HG03025 (cell line): ENCODE data around the gene BCAS3.

Source experiments
- ATAC-seq: cut with Tn5 transposase; IDR thresholded peaks from one replicate; pipeline ENCODE4 v1.9.1; 2021; ENCODE audit warnings: mild to moderate bottlenecking, moderate library complexity; ENCODE audit not compliant: unreplicated experiment, low FRiP score

The BCAS3 gene

DNA sequence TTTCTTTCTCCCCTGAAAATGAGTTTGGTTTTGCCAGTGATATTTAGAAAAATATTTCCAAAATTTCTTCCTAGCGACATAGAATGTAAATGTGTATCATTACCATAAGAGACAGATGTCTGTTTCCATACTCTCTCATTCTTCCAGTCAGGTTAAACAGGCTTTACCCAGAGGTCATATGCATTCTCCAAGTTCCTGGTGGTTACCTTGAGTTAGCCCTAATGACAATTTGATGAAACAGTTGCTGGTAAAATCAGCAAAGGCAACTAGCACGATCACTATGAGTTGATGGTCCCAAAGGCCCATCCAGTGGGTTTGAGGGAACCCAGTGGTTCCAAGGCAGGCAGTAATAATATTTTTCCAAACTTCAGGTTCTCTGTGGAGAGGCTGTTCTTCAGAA lies 618.4 kb downstream of the BCAS3 start:
- no peak for ATAC-seq

DNA sequence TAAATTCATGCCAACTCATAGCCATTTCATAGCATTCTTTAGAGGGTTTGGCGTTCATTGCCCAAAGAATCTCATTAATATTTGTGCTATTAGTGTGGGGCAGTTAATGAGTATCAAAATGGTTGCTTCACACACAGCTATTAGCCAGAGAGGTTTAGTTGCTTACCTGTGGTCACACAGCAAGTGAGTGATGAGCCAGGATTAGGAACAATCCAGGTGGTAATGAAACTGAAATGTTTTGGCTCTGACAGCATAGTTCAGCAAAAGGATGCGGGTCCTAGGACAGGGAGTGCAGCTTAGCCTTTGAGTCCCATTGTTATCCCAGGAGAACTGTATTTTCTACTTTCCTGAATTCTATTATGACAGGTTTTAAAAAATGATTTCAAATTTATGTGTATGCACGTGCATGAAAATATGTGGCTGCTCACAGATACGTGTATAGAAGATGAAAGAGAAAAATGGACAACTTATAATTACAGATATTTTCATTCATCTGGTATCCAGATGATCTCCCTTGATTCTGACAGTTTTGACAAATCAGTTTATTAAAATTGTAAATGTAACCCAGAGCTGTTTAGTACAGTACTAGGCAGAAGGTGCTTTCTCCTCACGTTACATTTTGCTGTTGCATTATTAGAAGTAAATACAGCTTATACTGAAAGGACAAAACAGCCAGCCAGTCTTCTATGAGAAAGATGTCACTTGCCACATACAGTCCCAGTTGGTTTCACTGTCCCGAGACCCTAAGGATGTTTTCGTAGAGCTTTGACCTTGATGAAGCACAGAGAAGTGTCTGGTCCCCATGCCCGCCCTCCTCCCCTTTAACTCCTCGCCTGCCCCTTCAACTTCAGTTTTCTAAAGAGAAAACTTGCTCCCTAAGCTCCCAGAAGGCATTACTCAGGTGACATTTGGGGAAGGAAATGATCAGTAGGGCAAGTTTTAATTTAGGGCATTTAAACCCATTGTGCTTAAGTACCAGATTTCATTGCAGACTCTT lies 622.2 kb downstream of the BCAS3 start:
- ATAC-seq: no peak

DNA sequence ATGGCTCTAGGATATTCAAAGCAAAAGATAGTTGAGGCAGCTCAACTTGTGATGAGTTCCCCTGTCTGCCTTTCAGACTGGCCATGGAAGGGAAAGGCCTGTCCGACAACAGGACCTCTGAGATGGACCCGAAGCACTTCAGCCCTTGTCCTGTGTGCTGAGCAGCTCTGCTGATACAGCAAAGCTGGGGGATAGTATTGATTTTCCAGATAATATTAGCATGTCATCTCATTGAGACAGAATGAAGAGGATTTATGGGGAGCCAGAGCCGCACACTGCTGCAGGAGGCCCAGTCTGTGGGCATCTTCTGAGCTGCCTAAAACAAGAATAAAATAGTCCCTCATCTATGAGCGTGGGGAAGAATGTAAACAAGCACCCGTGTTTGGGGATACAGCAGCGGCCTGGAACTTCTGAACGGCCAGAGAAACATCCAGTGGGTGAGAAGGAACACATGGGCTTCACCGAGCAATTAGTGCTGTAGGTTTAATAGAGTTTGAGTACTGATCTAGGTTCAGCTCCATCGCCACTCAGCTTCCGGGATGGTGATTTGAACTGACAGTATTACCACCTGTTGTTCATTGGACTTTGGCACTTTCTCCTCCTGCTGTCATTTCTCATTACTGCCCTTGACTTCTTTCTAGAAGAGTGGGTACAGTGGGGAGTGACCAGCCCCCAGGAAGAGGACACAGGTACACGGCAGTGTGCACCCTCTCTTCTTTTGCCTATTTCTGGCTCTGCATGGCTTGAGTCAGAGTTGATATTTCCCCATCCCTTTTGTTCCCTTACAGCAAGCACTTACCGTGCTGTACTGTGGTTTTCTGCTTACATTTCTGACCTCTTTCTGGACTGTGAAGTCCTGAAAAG lies 625.5 kb downstream of the BCAS3 start:
- no peak for ATAC-seq

DNA sequence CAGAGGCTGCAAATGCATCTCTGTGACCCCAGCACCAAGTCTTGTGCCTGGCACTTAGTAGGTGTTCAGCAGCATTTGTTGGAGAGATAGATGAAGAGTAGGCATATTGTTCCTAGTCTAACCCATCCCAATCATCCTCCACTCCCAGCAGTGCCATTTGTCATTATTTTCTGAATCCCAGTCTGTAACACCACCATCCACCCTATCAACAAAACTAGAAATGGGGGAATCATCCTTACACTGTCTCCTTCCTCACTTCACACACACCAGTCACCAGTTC lies 626.1 kb downstream of the BCAS3 start:
- ATAC-seq: no peak

DNA sequence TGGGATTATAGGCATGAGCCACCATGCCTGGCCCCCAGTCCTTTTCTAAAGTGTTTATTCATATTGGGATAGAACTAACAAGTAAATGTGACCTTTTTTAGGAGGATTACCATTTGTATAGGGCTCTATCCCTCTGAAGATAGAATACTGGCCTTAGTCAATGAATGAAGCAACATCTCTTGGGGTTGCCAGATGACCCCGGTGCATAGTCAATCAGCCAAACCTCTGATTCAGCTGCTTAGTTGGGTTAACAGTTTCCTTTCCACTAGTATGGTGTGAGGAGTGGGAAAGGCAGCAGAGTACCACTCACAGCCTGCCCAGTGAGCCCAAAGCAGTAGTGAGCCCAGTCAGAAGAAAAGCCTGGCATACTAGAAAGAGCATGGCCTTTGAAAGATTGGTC lies 627.4 kb downstream of the BCAS3 start:
- ATAC-seq: no peak

DNA sequence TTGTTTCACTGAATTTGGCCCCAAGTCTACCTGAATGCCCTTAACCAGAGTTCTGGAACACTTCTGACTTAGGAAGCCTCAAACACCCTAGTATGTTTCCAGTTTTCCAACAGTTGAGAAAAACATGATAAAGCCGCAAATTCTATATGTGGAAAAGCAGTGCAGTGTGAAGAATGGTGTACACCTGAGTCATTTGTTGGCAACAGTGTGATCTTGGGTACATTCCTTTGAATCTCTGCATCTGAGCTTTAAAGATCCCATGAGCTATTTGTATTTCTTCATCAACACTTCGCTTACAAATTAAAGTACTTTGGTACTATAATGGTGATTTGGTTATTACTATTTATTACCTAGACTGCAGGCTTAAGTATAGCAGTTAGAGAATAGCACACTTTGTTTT lies 628.4 kb downstream of the BCAS3 start:
- no peak for ATAC-seq

DNA sequence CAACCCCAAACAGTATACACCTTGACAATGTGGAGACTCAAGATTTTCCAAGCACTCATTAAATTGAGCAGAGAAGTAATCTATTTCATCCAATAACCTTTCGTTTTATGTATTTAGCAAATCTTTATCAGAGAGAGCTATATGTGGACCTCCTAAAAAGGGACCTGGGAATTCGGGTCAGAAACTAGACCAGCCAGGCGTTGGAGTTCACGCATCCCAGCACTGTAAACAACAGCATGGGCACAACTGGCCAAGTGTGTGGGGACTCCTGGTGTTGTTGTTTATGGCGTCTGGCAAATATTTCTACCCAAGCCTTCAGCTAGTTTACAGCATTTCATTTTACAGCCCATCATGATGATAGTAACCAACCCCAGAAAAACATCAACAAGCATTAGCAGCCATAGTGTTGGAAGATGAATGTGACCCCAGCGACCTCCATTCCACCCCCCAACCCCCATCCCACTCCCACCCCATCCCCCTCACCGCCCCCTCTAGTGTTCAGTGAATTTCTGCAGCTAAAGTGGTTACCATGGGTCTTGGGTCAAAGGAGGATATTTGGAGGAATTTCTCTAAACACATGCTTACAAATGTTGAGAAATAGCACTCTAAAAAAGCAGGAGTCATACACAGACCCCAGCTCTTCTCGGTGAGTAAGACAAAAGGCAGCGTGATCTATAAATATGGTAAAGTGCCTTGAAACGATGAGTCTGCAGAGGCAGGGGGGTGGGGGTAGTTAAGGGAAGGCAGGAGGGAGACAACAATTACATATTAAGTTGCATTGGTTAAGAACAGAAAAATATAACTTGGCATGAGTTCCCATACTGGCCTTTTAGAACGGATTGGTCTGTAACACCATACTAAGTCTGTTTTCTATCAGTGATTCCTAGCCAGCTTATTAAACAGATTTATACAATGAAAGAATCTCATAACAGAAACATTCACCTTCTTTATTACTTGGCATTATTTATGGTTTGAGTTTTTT lies 630.5 kb downstream of the BCAS3 start:
- ATAC-seq: no peak

DNA sequence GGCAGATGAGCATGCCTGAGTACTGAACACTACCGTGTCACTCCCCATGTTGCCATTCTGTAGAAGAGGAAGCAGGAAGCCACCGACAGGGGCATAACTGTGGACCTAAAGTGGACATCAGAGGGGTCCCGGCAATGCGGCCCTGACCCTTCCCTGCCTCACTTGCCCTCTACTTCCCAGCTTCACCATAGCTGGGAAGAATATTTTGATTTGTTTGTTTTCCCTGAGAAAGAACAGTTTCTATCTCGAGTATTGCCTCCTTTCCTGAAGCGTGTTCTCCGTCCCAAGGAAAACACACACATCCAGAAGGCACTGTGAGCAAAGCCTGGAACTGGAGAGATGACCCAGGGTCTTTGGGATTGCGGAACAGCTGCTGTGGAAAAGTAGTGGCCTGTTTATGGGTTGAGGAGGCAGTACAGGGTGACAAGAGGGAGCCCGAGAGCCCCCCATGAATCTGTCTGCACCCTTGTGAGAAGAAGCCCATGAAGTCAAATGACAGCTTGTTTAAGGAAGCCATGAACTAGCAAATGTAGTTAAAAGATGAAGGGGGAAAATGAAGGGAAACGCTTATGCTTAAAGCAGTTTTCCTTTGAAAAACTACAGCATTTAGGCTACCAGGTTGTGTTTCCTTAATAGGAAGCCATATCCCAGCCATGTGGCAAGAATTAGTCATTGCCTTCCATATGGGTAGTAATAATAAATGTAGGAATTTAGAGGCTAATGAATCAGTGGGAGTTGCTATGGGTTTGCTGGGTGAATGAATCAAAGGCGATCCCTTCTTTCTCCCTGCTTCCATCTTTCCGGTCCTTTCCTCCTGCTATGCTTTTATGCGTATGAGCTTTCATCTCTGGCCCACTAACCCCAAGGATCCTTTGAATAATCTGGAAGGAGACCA lies 632.0 kb downstream of the BCAS3 start:
- ATAC-seq: no peak

DNA sequence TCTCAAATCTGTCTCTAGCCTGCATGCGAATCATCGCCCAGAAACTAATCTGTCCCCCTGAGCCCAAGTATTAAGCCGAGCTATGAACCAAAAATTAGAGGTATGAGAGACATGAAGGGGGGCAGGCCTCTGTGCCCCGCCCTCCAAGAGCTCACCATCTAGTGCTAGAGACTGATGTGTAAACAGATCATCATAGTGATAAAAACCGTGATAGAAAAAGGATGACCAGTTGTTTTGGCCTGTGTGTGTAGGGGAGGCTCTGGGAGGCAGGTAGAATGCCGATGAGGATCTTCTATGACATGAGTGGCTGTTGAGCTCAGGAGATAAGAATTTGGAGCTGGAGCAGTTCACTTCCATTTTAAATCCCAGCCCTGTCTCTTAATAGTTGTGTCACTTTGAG lies 632.9 kb downstream of the BCAS3 start:
- no peak for ATAC-seq

DNA sequence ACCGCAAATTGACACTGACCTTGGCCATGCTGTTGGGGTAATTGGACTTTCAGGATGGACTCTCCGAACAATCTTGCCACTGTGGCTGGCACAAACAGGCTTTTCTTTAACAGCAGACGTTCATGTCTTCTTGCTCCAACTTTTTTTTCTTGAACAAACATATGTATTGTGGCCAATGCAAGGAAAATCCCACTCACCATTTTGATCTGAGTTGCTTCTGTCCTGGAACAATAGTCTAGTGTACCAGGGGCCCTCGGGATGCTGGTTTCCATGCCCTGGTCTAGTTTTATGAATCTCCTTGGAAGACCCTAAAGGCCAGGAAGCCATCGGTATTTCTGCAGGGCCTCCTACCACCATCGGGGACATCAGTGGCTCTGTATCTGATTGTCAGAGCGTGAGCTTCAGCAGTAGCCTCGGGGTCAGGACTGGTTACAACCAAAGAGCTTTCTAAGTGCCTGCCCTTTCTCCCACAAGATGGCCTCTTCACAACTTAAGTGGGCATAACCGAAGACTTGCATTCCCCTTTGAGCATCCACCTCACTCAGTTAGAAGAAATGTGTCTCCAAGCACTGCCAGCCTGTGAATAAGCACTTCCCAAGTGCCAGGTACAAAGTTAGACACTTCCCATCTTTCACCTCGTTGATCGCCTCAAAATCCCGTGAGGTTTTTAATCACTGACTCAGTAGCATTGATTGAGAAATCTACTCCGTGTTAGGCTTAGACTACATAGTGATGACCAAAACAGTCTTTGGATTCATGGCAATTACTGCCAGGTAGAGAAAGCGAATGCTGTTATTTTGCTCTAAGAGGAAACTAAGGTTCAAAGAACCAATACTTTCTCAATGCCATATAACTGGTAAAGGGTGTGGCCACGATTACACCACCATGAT lies 635.0 kb downstream of the BCAS3 start:
- ATAC-seq: no peak

DNA sequence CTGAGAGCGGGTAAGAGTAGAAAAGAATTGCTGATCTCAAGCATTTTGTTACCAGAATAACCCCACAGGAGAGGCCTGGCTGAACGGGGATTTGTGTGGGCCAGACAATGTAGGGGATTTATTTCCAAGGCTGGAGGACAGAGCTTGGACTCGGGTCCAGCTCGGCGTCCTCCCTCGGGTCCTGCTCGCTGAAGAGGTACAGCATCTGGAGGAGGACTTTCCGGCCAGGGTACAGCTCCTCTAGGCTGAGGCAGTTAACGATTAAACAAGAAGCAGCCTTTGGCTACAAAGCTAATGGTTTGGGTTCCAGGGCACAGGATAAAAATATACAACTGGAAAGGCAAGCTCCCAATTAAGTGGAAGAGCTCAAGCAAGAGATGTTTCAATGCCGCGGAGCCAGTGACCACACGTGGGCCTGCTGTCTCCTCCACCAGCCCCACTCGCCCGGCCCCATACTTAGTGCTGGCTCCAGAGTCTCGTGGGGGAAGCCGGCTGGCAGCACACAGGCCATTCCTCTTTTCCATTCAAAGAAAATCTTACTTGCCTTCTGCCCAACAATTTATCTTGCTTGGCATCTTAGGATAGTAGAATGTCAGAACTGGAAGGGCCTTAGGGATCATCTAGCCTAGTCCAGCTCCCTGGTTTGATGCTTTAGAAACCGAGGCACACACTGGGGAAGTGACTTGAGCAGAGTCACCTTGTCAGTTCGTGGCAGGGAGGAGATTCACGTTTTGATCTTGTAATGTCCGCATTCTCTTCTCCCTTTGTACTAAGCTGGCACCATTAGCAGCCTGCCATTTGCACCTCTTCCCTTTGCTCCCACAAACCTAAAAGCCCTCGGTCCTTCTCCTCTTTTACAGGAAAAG lies 636.0 kb downstream of the BCAS3 start:
- ATAC-seq: no peak

DNA sequence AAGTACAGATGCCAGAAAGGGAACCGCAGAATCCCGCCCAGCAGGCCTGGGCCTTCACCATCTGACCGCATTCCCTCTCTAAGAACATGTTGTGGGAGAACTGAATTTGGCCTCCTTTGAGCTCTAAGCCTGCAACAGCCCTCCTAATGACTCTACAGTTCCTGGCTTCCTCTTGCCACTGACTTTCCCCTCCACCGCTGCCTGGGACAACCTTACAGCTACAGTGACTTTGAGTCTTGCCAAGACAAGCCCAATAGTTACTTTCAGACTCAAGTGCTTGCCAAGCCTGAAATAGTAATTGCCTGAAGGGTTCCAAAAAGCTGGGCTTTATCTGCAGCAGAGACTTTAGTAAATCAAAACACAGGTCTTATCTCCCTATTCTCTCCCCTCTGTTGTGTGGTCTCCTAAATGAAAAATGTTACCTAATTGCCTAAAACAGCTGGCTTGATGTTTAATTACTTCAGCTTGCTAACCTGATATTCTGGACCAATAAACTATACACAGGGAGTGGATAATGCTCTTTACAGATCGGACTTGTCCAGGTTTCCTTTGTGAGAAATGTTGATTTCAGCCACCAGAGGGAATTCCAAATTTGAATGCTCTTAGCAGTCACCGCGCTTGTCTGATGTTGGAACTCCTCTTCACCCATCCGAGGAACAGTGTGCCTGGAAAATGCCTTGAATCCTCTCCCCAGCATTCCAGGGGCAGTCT lies 636.9 kb downstream of the BCAS3 start:
- no peak for ATAC-seq

DNA sequence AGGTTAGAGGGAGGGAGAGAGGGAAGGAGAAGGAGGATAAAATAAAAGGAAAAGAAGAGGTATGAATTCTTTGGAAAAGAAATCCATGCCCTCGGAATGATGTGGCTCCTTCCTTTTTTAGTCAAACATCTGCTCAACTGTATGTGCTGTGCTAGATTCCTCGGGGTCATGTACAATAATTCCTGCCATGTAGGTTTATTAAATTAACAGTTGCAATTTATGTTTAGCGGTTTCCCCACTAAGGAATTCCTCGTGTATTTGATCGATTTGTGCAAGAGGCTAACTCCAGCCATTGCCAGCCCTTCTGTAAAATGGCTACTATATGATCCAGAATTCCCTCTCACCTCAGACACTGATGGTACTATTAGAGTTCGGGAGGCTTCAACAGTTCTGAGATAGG lies 639.0 kb downstream of the BCAS3 start:
- no peak for ATAC-seq

DNA sequence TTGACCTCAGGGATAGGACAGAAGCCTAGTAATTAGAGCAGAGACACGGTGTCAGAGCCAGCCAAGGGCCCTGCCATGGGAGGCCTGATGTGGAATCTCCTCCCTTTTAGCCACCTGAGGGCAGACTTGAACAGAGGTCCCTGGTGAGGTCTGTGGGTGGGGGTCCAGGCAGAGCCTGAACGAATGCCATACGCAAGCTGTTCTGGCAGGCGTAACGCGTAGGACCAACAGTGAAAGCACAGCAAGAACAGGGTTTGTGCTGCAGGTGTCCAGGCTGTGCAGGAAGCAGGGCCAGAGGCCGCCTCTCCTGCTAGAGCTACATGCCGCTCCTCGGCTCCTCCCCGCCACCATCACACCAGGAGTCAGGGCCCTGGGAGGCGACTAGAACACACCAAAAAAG lies 640.1 kb downstream of the BCAS3 start:
- no peak for ATAC-seq

DNA sequence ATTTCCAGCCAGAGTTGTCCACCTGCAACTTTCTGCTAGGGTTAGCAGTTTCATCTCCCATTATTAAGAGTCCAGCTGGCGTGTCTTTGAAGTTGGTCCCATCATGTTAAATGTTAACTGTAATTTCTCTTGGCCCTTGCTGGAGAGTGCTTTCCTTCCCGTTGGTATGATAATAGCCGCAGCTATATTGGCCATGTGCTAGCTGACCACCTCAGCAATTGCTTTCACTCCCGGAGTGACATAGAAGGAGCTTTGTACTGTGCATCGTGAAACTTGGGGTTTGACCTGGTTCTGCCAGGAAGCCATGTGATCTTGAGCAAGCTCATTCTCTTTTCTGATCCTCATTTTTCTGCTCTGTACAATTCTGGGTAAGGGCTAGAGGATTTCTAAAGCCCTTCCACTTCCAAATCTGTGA lies 641.0 kb downstream of the BCAS3 start:
- ATAC-seq: no peak

DNA sequence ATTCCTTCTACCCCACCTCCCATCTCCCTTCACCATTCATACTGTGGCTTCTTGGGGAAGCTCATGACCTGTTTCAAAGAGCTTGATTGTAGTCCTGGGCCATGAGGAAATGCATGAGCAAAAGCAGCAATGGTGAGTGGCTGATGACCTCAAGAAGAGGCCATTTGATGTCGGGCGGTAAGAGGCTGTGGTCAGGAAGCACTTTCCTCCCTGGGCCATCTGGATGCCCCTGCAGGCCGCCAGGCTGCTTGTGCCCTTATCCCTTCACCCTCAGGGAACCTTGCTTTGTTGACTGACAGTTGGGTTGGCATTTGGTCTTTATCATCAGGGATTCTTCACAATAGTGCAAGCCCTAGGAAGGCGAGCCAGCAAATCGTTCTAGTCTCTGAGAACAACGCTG lies 643.7 kb downstream of the BCAS3 start:
- ATAC-seq: no peak
